HG03159 (cell line): Measurements from ENCODE around the gene PEX19.

Source experiments
- ATAC-seq: cut with Tn5 transposase; IDR thresholded peaks from one replicate; pipeline ENCODE4 v1.9.1; 2021; ENCODE audit warnings: mild to moderate bottlenecking, moderate library complexity; ENCODE audit not compliant: unreplicated experiment

PEX19 gene

GRCh38 chr1:160282807-160283206 is 2.1 kb downstream of the PEX19 start:
- ATAC-seq = no peak

GRCh38 chr1:160277987-160278386 is 6.9 kb downstream of the PEX19 start:
- ATAC-seq = no peak

- no peak for ATAC-seq
These were observed 7.6 kb downstream of the PEX19 start for GRCh38 chr1:160277330-160277729.

GRCh38 chr1:160271025-160271424 is 13.9 kb downstream of the PEX19 start:
- ATAC-seq = no peak

GRCh38 chr1:160267284-160267991 is 17.5 kb downstream of the PEX19 start:
- ATAC-seq = no peak

- ATAC-seq = no peak
These were observed 20.1 kb downstream of the PEX19 start for GRCh38 chr1:160264795-160265307.

- ATAC-seq = peak; percentile 73
These were observed 22.8 kb downstream of the PEX19 start, which contains the start of gene DCAF8 for GRCh38 chr1:160261893-160262794. DCAF8 (minus strand) TSS chr1:160262549; CDS start chr1:160244008, 18,541 bp downstream.

GRCh38 chr1:160261556-160261892 is 23.4 kb downstream of the PEX19 start:
- peak; percentile 27 for ATAC-seq

GRCh38 chr1:160260406-160261382 is 24.2 kb downstream of the PEX19 start:
- ATAC-seq = no peak

- ATAC-seq = no peak
These were observed 26.6 kb downstream of the PEX19 start for GRCh38 chr1:160258177-160258798.

GRCh38 chr1:160257411-160258015 is 27.4 kb downstream of the PEX19 start:
- no peak for ATAC-seq

GRCh38 chr1:160256396-160257046 is 28.4 kb downstream of the PEX19 start:
- no peak for ATAC-seq

GRCh38 chr1:160255781-160256300 is 29.1 kb downstream of the PEX19 start:
- no peak for ATAC-seq

- no peak for ATAC-seq
These were observed 33.0 kb downstream of the PEX19 start for GRCh38 chr1:160251687-160252526.

GRCh38 chr1:160251011-160251410 is 33.9 kb downstream of the PEX19 start:
- no peak for ATAC-seq

GRCh38 chr1:160247053-160247452 is 37.9 kb downstream of the PEX19 start:
- ATAC-seq = no peak

- no peak for ATAC-seq
These were observed 39.5 kb downstream of the PEX19 start for GRCh38 chr1:160245434-160245833.

- no peak for ATAC-seq
These were observed 40.7 kb downstream of the PEX19 start for GRCh38 chr1:160244209-160244608.
